Trophoblast cell (in vitro differentiated cells and primary cell): Measurements from ENCODE around the gene CMTM1.

Experiments used
- DNase-seq, 2 donors: peaks; one replicate each; pipeline ENCODE4 v3.0.0-alpha.2; 2016
- H2AFZ ChIP-seq: 2 replicates; pipeline ENCODE4 v1.6.1; 2013; ENCODE audit warnings: low read length, moderate library complexity, mild to moderate bottlenecking; ENCODE audit not compliant: insufficient read depth, poor library complexity
- H2AK5ac ChIP-seq: 2 replicates; pipeline ENCODE4 v1.6.1; 2013; ENCODE audit warnings: mild to moderate bottlenecking, low read length
- H2BK120ac ChIP-seq: 2 replicates; pipeline ENCODE4 v1.6.1; 2013; ENCODE audit warnings: low read length, mild to moderate bottlenecking, moderate library complexity; ENCODE audit not compliant: insufficient read depth, poor library complexity
- H2BK12ac ChIP-seq: 2 replicates; pipeline ENCODE4 v1.6.1; 2013; ENCODE audit warnings: mild to moderate bottlenecking, low read length, moderate library complexity
- H2BK5ac ChIP-seq: 2 replicates; pipeline ENCODE4 v1.6.1; 2013; ENCODE audit warnings: low read length, low read depth, moderate library complexity, mild to moderate bottlenecking; ENCODE audit not compliant: poor library complexity
- H3K14ac ChIP-seq: 2 replicates; pipeline ENCODE4 v1.6.1; 2013; ENCODE audit warnings: mild to moderate bottlenecking, low read length
- H3K18ac ChIP-seq: 2 replicates; pipeline ENCODE4 v1.6.1; 2013; ENCODE audit warnings: mild to moderate bottlenecking, low read length
- H3K23ac ChIP-seq: 2 replicates; pipeline ENCODE4 v1.6.1; 2013; ENCODE audit warnings: low read length
- H3K27ac ChIP-seq: 2 replicates; pipeline ENCODE4 v1.5.1; 2013; ENCODE audit warnings: low read depth, mild to moderate bottlenecking, inconsistent platforms, low read length, moderate library complexity
- H3K27me3 ChIP-seq: 2 replicates; pipeline ENCODE4 v1.6.1; 2013; ENCODE audit warnings: inconsistent platforms, mild to moderate bottlenecking, low read length, moderate library complexity; ENCODE audit not compliant: insufficient read depth
- H3K36me3 ChIP-seq, 2 experiments: 1 replicate in 1 of 2; 2 replicates in 1 of 2; pipeline ENCODE4 v1.6.1; 2013; ENCODE audit warnings: low read length in 2 of 2, mild to moderate bottlenecking in 2 of 2, moderate library complexity in 1 of 2; ENCODE audit not compliant: insufficient read depth in 2 of 2, control insufficient read depth in 1 of 2
- H3K4ac ChIP-seq: 2 replicates; pipeline ENCODE4 v1.6.1; 2013; ENCODE audit warnings: low read depth, mild to moderate bottlenecking, low read length, moderate library complexity
- H3K4me1 ChIP-seq, 2 experiments: 1 replicate in 1 of 2; 2 replicates in 1 of 2; pipeline ENCODE4 v1.6.1; 2013; ENCODE audit warnings: low read length in 2 of 2, mild to moderate bottlenecking in 2 of 2, moderate library complexity in 1 of 2; ENCODE audit not compliant: insufficient read depth in 2 of 2, control insufficient read depth in 1 of 2
- H3K4me2 ChIP-seq: 2 replicates; pipeline ENCODE4 v1.6.1; 2013; ENCODE audit warnings: inconsistent platforms, mild to moderate bottlenecking, low read length, moderate library complexity
- H3K4me3 ChIP-seq: 2 replicates; pipeline ENCODE4 v1.5.1; 2013; ENCODE audit warnings: mild to moderate bottlenecking, low read depth, low read length, inconsistent platforms
- H3K79me1 ChIP-seq: one replicate; pipeline ENCODE4 v1.6.1; 2013; ENCODE audit warnings: low read length
- H3K79me2 ChIP-seq: 2 replicates; pipeline ENCODE4 v1.6.1; 2013; ENCODE audit warnings: low read length, mild to moderate bottlenecking; ENCODE audit not compliant: control insufficient read depth, insufficient read depth, poor library complexity
- H3K9ac ChIP-seq: 2 replicates; pipeline ENCODE4 v1.6.1; 2013; ENCODE audit warnings: mild to moderate bottlenecking, low read length
- H3K9me3 ChIP-seq: 2 replicates; pipeline ENCODE4 v1.6.1; 2013; ENCODE audit warnings: low read depth, mild to moderate bottlenecking, control low read depth, inconsistent platforms, low read length; ENCODE audit not compliant: insufficient read depth
- H4K12ac ChIP-seq: 2 replicates; pipeline ENCODE4 v1.6.1; 2013; ENCODE audit warnings: low read depth, mild to moderate bottlenecking, low read length, moderate library complexity
- H4K8ac ChIP-seq: 2 replicates; pipeline ENCODE4 v1.6.1; 2013; ENCODE audit warnings: low read depth, mild to moderate bottlenecking, low read length, moderate library complexity
- H4K91ac ChIP-seq: one replicate; pipeline ENCODE4 v1.6.1; 2013; ENCODE audit warnings: low read depth, mild to moderate bottlenecking, low read length, moderate library complexity
- WGBS: extraction: QIAGEN DNeasy Blood & Tissue Kit; methylation state at CpG from one replicate; pipeline ENCODE4 v1.1.7; 2013; ENCODE audit warnings: missing lambda C conversion rate; ENCODE audit not compliant: insufficient read length, insufficient coverage; ENCODE audit errors: extremely low coverage; 5-methylcytosine and 5-hydroxymethylcytosine counted together

CMTM1 gene

DNA sequence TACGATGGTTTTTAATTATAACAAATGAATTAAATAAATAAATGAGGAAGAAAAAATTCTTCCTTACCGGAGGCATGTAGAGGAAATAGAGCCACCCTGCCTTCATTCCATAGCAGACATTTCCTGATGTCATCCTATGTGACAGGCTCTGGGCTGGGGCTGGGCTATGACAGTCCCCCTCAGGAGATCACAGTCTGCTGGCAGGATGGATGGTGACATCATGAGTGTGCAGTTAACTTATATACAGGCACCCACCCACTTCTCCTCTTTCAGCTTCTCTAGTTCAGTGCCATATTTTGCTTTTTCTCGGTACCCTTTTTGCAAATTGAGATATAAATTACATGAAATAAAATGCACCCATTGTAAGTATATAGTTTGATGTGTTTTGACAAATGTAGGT, 31.9 kb downstream of the CMTM1 start:
- H3K27me3 ChIP-seq, result no peaks in the 10 kb centered on the region
- no peaks in the 10 kb centered on the region for H3K4me1 ChIP-seq
- H3K4me2 ChIP-seq, result no peak overlapping the region
- no peaks in the 10 kb centered on the region for H3K79me2 ChIP-seq
- no peak overlapping the region for H2BK5ac ChIP-seq
- H2BK120ac ChIP-seq, result no peak overlapping the region
- no peak overlapping the region for H4K91ac ChIP-seq
- no peak overlapping the region for H2BK12ac ChIP-seq
- H3K27ac ChIP-seq, result no peak overlapping the region
- no peaks in the 10 kb centered on the region for H3K79me1 ChIP-seq
- H2AK5ac ChIP-seq, result no peak overlapping the region
- DNase-seq, result peak in 1 of 2 donors; percentile 62
- no peaks in the 10 kb centered on the region for H3K36me3 ChIP-seq
- H3K18ac ChIP-seq, result no peak overlapping the region
- no peak overlapping the region for H3K23ac ChIP-seq
- no peak overlapping the region for H3K14ac ChIP-seq
- H3K4me3 ChIP-seq, result no peak overlapping the region
- H3K9me3 ChIP-seq, result no peaks in the 10 kb centered on the region
- no peak overlapping the region for H2AFZ ChIP-seq
- no peak overlapping the region for H4K8ac ChIP-seq
- H4K12ac ChIP-seq, result no peak overlapping the region
- WGBS, result no CpG with 5 or more reads among the region's 3 CpGs
- no peak overlapping the region for H3K4ac ChIP-seq
- no peak overlapping the region for H3K9ac ChIP-seq

DNA sequence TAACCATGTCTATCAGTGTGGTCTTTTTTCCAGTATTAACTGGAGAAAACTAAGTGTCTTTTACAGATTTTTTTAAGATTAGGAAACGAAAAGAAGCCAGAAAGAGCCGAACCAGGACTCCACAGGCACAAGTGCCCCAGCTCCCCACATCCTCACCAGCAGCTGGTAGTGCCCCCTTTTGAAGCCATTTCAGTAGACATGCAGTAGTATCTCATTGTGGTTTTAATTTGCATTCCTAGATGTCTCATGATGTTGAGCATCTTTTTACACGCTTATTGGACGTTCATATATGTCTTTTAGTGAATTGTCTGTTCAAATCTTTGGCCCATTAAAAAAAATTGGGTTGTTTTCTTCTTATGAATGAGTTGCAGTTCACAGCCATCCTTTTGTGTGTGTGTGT, 33.5 kb downstream of the CMTM1 start:
- Histone ChIP-seq H3K9me3 (no peaks in the 10 kb centered on the region), H4K12ac (no peak overlapping the region), H4K8ac (no peak overlapping the region), H3K23ac (no peak overlapping the region), H2BK120ac (no peak overlapping the region), H3K9ac (no peak overlapping the region), H3K4me1 (peaks cover 3 to 4% of the 10 kb centered on the region in 2 experiments), H2AFZ (no peak overlapping the region), H3K4me3 (no peak overlapping the region), H3K27me3 (no peaks in the 10 kb centered on the region), H3K79me1 (peaks cover 9% of the 10 kb centered on the region), H3K14ac (no peak overlapping the region), H2BK12ac (no peak overlapping the region), H3K4me2 (no peak overlapping the region), H2AK5ac (no peak overlapping the region), H3K79me2 (no peaks in the 10 kb centered on the region), H3K36me3 (no peaks in the 10 kb centered on the region), H3K27ac (no peak overlapping the region), H4K91ac (no peak overlapping the region), H3K4ac (no peak overlapping the region), H2BK5ac (no peak overlapping the region), H3K18ac (no peak overlapping the region)
- no peak for DNase-seq
- WGBS, result no CpG with 5 or more reads among the region's 4 CpGs

DNA sequence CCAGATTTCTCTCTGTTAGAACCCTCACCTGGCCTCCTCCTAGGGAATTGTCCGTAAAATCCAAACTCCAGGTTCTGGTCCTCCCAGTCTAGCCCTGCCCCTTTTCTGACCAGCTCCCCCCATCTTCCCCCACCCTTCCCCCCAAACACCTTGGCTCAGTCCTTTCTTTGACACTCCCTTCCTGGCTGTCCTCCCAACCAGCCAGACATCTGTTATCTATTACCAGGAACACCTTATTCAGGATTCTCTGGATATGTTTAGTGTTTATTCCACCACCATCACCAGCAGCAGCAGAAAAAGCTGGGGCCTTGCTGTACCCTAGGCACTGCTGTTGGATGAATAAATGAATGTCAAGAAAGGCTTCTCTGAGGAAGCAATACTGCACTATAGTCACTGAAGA, 34.2 kb downstream of the CMTM1 start:
- WGBS, result no CpG with 5 or more reads among the region's 1 CpG
- Histone ChIP-seq H3K4ac (no peak overlapping the region), H3K9me3 (no peaks in the 10 kb centered on the region)

DNA sequence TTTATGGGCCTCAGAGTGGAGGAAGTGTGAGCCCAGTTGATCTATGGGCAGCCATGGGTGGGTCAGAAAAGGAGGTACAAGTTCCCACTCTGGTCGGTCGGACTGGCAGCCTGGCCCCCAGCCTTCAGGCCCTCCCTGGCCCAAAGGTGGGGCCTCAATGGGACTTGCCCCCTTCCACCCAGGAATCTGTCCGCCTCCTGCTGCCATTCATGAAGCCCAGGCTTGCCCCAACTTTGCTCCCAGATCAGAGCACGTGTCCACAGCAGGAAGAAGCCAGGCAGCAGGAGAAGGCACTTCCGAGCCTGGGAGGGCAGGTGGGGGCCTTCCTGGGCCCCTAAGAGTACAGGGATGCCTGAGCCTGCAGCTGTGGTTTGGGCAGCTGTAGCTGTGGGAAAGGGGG, 35.2 kb downstream of the CMTM1 start:
- H3K79me2 ChIP-seq, result peaks cover 12% of the 10 kb centered on the region
- DNase-seq, result no peak
- H3K27me3 ChIP-seq, result no peaks in the 10 kb centered on the region
- no peak overlapping the region for H2AFZ ChIP-seq
- no peak overlapping the region for H4K8ac ChIP-seq
- peaks cover 13% of the 10 kb centered on the region in 2 experiments for H3K4me1 ChIP-seq
- no peak overlapping the region for H3K4me3 ChIP-seq
- no peak overlapping the region for H3K18ac ChIP-seq
- H3K14ac ChIP-seq, result no peak overlapping the region
- no peak overlapping the region for H3K4ac ChIP-seq
- H4K12ac ChIP-seq, result no peak overlapping the region
- H3K4me2 ChIP-seq, result no peak overlapping the region
- H2BK120ac ChIP-seq, result no peak overlapping the region
- H3K23ac ChIP-seq, result no peak overlapping the region
- no CpG with 5 or more reads among the region's 5 CpGs for WGBS
- H3K27ac ChIP-seq, result no peak overlapping the region
- H3K79me1 ChIP-seq, result peaks cover 19% of the 10 kb centered on the region
- H4K91ac ChIP-seq, result no peak overlapping the region
- no peak overlapping the region for H3K9ac ChIP-seq
- H2BK12ac ChIP-seq, result no peak overlapping the region
- H2BK5ac ChIP-seq, result no peak overlapping the region
- no peaks in the 10 kb centered on the region for H3K9me3 ChIP-seq
- H2AK5ac ChIP-seq, result no peak overlapping the region
- peaks cover 0 to 6% of the 10 kb centered on the region in 2 experiments for H3K36me3 ChIP-seq

More for the DNA sequence above, 34.2 kb downstream of the CMTM1 start:
- H3K79me1 ChIP-seq, result peaks cover 14% of the 10 kb centered on the region
- H3K4me3 ChIP-seq, result no peak overlapping the region
- no peak overlapping the region for H3K14ac ChIP-seq
- no peak overlapping the region for H3K18ac ChIP-seq
- no peak overlapping the region for H2AFZ ChIP-seq
- no peak overlapping the region for H4K12ac ChIP-seq
- no peak overlapping the region for H4K91ac ChIP-seq
- peaks cover 4% of the 10 kb centered on the region for H3K79me2 ChIP-seq
- H2BK120ac ChIP-seq, result no peak overlapping the region
- H2BK12ac ChIP-seq, result no peak overlapping the region
- no peak for DNase-seq
- H2BK5ac ChIP-seq, result no peak overlapping the region
- H3K27ac ChIP-seq, result no peak overlapping the region
- H3K23ac ChIP-seq, result no peak overlapping the region
- H3K9ac ChIP-seq, result no peak overlapping the region
- H3K4me2 ChIP-seq, result no peak overlapping the region
- no peak overlapping the region for H2AK5ac ChIP-seq
- peaks cover 3 to 4% of the 10 kb centered on the region in 2 experiments for H3K4me1 ChIP-seq
- H4K8ac ChIP-seq, result no peak overlapping the region
- H3K36me3 ChIP-seq, result no peaks in the 10 kb centered on the region
- no peaks in the 10 kb centered on the region for H3K27me3 ChIP-seq
